ENCODE measurements around the gene CEMIP. TPM values are rescaled to one million over a fixed set of nuclear protein-coding genes. Genes with fewer than 3 reads are reported as not detected.

The CEMIP gene
- total RNA-seq, 1 donor from 2014 or later, result 0.23 TPM

DNA sequence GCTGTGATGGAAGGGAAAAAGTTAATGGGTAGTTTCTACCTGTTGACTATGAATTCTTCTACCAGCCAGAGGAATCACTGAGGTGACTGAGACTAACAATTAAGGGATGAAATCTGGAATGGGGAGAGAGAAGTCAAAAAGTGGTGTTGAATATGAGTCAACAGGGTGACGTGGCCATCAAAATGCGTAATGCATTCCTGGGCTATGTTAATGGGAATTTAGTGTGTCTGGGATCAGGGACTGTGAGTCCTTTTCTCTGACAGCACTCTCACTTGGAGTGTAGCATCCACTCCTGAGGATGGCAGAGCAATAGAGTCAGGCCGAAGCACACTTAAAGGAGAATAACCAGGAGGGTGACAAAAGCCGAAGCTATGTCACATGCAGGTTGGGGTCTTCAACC lies 150.1 kb downstream of the CEMIP start:
- no peak for DNase-seq (ENCODE audit: low spot score)

DNA sequence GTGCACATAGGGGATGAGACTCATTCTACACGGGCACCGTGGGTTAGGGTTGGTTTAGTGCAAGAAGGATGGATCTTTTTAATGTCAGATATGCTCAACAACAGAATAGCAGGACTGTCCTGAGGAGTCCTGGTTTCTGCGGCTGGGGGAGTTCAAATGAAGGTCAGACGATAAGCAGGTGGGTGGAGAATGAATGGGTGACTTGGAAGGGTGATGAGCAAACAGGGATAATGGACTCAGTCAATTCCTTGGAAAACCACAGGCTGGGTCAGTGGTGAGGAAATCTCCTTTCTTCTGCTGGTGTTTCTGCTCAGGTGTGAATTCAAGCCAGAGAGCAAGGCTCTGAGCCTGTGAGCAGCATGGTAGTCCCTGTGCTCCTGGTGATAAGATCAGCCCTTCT lies 150.5 kb downstream of the CEMIP start:
- no peak for DNase-seq (ENCODE audit: low spot score)

DNA sequence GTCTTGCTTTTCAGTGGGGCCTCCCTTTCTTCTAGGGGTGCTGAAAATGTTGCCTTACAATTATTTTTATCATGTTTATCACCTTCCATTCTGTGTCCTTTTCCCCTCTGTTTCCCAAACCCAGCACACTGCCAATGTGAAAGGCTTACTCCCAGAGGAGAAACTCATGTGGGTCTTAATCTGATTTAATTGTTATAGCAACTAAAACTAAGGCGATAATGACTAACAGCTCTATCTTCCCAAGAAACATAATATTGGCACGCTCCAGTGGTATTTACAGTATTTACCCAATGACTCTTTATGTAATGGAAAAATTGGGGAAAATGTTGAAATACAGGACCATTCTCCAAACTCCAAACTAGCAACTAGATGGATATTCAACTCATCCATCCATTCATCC lies 152.0 kb downstream of the CEMIP start:
- no peak for DNase-seq (ENCODE audit: low spot score)

DNA sequence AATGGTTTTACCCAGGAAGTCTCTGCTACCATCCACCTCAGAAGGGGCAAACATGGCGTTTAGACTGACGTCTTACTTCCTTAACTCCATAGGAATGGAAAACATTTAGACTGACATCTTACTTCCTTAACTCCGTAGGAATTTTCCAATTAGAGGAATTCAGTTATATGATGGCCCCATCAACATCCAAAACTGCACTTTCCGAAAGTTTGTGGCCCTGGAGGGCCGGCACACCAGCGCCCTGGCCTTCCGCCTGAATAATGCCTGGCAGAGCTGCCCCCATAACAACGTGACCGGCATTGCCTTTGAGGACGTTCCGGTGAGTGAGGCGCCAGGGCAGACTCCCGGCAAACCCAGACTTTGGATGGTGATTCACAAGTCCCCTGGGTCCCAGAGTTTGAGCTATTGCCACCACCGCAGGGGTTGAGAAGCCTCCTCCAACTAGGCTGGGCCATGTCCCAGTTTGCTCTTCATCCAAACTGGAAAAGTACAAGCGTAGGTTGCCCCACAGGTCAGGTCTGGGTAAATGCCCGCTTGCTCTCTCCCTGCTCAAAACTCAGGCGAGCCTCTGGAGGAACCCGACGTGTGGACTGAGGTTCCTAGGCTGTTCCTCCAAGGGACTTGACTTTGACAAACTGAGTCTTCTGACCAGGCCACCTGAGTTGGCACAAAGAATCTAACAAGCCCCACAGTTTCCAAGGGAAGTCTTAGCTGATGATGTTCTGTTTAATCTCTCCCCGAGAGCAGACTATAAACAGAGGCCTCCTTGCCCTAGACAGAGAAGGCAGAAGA lies 152.7 kb downstream of the CEMIP start:
- DNase-seq (ENCODE audit: low spot score), result no peak

DNA sequence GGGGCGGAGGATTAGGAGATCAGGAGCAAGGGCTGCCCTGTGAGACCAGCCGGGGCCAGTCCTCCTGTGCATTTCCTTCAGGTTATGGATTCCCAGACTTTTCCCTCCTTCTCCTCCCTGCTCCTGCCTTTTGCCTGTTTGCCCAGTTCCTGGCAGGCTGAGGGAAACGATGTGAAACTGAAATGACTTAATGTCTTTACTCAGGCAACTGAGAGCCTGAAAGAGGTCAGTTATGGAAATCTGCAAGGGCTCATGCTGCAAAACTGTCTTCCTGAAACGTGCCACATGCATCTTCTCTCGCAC lies 153.3 kb downstream of the CEMIP start:
- DNase-seq (ENCODE audit: low spot score), result no peak

DNA sequence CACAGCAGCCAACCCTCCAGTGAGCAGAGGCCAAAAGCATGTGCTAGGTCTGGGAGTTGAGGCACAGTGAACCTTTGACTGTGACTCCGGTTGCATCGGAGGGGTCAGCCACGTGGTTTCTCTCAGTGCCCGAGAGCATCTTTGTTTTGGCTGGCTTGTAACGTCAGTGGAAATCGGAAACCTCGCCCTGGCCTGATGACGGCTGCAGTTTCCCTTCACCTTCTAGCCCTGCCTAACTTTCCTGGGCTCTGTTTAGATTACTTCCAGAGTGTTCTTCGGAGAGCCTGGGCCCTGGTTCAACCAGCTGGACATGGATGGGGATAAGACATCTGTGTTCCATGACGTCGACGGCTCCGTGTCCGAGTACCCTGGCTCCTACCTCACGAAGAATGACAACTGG lies 153.8 kb downstream of the CEMIP start:
- peak; percentile 46 for DNase-seq (ENCODE audit: low spot score)

DNA sequence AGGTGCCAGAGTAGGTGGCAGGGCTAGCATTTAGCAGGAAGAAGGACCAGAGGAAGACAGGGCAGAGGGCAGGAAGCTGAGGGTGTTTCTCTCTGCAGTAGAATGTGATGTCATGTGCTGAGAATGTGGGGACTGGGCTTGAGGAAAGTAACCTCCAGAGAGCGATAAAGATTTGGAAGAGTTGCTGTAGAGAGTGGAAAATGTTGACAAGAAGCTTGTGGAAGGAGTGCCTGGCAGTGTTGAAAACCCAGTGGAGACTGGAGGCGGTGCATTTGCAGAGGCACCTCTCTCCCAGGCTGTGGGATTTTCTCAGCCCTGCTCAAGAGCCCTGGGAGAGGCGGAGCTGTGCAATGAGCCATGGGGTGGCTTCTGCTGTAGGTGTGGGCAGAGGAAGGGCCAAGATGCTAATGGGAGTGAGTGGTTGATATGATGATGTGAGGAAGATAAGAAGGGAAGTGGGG lies 155.6 kb downstream of the CEMIP start:
- DNase-seq (ENCODE audit: low spot score), result no peak

DNA sequence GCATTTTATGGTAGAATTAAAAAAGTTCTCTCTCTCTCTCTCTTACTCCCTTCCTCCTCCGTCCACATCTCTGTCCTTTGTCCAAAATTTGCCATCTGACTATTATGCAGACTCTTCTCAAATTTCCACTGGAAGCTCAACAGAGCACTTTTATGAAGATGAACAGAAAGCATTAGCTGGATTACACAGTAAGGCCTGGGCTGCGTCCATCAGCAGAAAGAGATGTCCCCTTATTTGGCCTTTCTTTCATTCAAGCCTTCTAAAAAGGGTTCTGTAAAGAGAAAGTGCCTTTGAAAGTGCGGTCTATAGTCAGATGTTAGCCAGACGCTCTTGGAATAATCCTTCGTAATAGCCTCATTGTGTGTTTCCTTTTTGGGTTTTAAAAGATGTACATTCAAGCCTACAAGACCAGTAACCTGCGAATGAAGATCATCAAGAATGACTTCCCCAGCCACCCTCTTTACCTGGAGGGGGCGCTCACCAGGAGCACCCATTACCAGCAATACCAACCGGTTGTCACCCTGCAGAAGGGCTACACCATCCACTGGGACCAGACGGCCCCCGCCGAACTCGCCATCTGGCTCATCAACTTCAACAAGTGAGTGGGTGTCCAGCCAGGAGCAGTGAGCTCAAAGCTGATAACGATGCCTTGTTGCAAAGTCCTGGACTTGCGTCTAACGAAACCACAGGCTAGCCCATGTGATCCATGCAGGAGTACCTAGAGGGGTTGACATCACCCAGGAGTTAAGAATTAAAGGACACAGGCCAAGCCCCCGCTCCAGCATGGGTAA lies 157.3 kb downstream of the CEMIP start:
- no peak for DNase-seq (ENCODE audit: low spot score)

DNA sequence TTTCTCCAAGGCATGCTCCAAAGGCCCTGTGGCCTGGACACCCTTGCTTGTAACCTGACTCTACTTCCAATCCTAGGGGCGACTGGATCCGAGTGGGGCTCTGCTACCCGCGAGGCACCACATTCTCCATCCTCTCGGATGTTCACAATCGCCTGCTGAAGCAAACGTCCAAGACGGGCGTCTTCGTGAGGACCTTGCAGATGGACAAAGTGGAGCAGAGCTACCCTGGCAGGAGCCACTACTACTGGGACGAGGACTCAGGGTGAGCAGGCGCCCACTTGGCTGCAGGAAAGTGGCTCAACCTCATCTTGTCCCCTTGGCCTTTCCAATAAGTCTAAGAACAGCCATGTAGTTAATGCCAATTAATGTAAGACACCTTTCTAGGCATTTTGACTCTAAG lies 158.5 kb downstream of the CEMIP start:
- no peak for DNase-seq (ENCODE audit: low spot score)

DNA sequence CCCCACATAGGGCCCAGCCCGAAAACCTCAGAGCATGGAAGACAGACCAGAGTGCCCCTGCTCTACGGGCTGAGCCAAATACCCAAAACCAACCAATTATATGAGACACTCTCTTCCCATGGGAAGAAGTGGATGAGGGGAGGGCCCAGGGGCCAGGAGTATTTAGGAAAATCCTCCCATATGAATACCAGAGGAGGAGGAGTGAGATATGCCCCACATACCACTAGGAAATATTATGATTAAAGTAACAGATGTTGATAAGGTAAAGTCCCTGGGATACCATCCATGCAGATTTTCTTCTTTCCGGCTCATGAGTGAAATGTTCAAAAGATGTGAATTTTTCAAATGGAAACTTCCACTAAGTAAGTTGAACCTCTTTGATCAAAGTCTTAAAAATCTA lies 160.0 kb downstream of the CEMIP start:
- DNase-seq (ENCODE audit: low spot score), result no peak

DNA sequence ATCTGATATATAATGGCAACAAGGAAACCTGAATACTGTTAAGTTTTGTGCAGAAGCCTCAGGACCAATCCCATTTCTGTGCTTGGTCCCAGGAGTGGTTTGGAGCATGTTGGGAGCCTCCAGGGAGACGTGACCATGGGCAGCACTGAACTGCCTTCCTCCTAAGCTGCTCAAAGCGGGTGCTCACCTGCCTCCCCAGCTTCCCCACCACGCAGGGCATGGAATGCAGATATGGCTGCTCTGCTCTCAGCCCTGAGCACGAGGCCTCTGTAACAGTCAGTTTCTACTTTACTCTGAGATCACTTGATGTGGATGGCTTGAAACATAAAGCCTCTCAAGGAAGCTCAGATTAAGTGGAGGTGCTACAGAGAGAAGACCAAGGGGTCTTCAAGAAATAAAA lies 161.2 kb downstream of the CEMIP start:
- no peak for DNase-seq (ENCODE audit: low spot score)

DNA sequence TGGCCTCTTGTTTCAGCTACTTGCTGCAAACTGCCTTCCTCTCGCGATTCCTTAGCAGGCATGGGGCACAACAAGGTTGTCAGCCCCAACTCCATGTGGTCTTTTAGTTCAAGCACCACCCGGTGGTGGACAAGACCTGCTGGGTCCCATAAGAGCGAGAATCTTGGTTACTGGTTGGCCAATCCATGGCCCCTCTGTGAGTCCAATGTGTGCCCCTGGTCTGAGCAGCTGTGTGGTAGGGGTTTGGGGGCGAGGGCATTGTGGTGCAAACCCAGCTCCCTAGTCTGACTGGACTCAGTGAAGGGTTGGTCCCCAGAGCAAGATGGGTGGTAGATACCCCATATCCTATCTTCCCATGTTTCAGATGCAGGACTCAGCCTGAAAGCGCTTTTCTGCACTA lies 161.7 kb downstream of the CEMIP start:
- no peak for DNase-seq (ENCODE audit: low spot score)

DNA sequence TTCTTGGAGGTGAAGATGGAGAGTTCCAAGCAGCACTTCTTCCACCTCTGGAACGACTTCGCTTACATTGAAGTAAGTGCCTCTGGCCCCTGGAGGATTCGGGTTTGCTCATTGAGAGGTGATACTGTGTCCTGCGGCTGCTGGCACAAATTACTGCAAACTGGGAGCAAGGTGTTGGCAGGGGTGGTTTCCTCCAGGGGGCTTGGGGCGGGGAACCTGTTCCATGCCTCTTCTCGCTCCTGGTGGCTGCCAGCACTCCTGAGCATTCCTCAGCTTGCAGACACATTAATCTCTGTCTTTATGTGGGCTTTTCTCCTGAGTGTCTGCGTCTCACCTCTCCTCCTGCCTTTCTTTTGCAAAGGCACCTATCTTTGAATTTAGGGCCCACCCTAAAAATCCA lies 163.1 kb downstream of the CEMIP start:
- DNase-seq (ENCODE audit: low spot score), result no peak

DNA sequence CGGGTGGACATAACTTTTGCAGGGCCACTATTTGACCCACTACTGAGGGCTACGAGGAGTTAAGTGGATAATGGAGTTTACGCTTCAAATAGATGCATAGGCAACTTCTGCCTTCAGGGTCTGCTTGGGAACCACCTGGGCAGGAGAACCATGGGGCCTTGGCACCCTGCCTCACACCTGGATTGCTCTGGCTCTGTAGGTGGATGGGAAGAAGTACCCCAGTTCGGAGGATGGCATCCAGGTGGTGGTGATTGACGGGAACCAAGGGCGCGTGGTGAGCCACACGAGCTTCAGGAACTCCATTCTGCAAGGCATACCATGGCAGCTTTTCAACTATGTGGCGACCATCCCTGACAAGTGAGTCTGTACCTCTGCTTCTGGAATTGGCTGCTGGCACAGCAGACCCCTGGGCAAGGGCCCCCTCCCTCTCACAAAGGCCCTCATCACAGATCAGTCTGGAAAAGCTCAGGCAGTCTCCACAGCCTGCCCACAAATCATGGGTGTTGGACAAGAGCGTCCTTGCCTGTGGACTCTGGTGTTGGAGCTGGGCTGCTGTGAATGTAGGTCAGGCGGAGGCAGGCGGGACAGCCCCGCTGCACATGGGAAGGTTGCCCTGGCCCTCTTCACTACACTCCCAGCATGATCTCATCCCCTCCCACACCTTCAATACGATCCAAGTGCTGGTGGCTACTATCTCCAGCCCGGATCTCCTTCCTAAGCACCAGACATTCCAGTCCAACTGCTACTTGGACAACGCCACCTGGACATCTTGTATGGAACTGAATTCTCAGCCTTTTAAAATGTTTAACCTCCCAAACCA lies 163.8 kb downstream of the CEMIP start:
- no peak for DNase-seq (ENCODE audit: low spot score)

DNA sequence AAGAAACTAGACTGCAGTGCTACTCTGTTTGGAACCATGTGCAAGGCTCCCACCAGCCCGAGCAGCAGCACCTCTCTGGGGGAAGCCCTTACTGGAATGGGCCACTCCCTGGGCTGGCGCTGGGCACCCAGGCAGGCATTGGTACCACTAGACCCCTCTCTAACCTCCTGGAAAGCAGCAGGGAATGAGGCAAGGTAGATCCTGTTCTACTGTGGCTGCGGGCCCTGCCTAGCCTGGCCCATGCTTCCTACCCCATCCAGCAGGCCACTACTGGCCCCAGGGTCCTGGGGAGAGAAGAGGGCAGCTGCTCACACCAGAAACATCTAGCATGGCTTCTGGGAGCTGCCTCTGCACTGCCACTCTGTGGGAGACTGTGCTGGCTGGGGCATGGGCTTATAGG lies 165.6 kb downstream of the CEMIP start:
- no peak for DNase-seq (ENCODE audit: low spot score)

DNA sequence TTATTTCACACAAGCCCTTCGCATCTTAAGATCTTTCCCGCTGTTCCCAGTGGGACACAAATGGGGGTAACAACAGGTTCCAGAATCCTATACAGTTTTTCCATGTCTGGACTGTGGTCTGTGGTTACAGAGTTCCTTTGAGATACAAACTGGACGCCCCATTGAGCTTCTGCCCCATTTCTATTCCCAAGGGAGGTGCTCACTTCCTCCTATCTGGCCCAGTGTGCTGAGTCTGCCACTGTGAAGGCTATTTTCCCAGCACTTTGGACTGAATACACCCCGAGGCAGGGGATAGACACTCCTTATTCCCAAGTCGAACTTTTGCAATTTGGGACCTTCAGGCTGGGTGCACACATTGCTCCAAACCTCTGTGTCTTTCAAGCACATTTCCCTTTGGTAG lies 166.4 kb downstream of the CEMIP start:
- DNase-seq (ENCODE audit: low spot score), result no peak

DNA sequence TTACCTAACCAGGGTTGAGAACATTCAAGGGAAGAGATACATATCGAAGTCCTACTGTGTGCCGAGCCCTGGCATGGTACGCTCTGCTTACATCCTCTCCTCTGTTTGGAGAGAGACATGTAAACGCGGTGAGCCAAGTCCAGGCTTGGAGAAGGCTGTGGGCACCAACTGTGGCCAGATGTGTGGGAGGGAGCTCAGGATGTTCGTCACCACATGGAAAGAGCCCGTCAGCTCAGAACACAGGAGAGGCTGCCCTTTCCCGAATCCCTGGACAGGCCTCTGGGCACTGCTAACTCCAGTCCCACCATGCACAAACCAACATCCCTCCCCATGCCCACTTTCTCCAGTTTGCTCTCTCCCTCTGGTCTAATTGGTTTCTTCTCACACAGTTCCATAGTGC lies 167.4 kb downstream of the CEMIP start:
- no peak for DNase-seq (ENCODE audit: low spot score)

DNA sequence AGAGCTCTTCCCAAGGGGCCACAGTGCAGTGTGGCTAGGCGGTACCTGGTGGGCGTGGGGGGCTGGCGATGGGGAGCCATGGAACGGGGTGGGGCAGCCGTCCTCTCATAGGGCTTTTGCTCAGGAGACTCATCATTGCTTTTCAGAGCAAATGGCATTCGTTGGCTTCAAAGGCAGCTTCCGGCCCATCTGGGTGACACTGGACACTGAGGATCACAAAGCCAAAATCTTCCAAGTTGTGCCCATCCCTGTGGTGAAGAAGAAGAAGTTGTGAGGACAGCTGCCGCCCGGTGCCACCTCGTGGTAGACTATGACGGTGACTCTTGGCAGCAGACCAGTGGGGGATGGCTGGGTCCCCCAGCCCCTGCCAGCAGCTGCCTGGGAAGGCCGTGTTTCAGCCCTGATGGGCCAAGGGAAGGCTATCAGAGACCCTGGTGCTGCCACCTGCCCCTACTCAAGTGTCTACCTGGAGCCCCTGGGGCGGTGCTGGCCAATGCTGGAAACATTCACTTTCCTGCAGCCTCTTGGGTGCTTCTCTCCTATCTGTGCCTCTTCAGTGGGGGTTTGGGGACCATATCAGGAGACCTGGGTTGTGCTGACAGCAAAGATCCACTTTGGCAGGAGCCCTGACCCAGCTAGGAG lies 169.6 kb downstream of the CEMIP start:
- no peak for DNase-seq (ENCODE audit: low spot score)

DNA sequence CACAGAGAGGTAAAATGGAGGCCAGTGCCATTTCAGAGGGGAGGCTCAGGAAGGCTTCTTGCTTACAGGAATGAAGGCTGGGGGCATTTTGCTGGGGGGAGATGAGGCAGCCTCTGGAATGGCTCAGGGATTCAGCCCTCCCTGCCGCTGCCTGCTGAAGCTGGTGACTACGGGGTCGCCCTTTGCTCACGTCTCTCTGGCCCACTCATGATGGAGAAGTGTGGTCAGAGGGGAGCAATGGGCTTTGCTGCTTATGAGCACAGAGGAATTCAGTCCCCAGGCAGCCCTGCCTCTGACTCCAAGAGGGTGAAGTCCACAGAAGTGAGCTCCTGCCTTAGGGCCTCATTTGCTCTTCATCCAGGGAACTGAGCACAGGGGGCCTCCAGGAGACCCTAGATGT lies 170.6 kb downstream of the CEMIP start:
- no peak for DNase-seq (ENCODE audit: low spot score)

DNA sequence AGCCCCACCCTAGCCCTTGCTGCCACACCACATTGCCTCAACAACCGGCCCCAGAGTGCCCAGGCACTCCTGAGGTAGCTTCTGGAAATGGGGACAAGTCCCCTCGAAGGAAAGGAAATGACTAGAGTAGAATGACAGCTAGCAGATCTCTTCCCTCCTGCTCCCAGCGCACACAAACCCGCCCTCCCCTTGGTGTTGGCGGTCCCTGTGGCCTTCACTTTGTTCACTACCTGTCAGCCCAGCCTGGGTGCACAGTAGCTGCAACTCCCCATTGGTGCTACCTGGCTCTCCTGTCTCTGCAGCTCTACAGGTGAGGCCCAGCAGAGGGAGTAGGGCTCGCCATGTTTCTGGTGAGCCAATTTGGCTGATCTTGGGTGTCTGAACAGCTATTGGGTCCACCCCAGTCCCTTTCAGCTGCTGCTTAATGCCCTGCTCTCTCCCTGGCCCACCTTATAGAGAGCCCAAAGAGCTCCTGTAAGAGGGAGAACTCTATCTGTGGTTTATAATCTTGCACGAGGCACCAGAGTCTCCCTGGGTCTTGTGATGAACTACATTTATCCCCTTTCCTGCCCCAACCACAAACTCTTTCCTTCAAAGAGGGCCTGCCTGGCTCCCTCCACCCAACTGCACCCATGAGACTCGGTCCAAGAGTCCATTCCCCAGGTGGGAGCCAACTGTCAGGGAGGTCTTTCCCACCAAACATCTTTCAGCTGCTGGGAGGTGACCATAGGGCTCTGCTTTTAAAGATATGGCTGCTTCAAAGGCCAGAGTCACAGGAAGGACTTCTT lies 171.3 kb downstream of the CEMIP start:
- no peak for DNase-seq (ENCODE audit: low spot score)

DNA sequence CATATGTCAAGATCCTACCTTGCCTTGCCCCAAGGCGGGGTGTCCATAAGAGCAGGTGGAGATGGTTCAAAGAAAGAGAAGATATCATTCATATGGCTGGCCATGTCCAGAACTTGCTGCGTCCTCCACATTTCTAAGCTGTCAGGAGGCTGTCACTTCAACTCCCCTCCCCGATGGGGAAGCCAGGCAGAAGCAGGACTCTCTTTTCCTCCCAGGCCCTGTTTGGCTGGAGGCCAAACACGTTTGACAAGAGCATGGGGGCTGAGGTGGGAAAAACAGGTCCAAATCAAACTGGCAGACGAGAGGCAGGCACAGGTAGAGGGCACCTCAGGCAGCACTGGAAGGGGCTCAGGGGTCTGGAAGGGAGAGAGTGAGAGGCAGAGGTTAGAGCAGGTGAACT lies 172.8 kb downstream of the CEMIP start:
- no peak for DNase-seq (ENCODE audit: low spot score)

Data from ureter (tissue), 1 donor.